Cerebellar nuclear complex (tissue), 1 donor: ENCODE results near the gene LAMA5.

ENCODE experiments used
- DNase-seq, 2 experiments: peaks; one replicate each; lab custom pipeline; 2025; lab: John Stamatoyannopoulos, UW

The LAMA5 gene

DNA sequence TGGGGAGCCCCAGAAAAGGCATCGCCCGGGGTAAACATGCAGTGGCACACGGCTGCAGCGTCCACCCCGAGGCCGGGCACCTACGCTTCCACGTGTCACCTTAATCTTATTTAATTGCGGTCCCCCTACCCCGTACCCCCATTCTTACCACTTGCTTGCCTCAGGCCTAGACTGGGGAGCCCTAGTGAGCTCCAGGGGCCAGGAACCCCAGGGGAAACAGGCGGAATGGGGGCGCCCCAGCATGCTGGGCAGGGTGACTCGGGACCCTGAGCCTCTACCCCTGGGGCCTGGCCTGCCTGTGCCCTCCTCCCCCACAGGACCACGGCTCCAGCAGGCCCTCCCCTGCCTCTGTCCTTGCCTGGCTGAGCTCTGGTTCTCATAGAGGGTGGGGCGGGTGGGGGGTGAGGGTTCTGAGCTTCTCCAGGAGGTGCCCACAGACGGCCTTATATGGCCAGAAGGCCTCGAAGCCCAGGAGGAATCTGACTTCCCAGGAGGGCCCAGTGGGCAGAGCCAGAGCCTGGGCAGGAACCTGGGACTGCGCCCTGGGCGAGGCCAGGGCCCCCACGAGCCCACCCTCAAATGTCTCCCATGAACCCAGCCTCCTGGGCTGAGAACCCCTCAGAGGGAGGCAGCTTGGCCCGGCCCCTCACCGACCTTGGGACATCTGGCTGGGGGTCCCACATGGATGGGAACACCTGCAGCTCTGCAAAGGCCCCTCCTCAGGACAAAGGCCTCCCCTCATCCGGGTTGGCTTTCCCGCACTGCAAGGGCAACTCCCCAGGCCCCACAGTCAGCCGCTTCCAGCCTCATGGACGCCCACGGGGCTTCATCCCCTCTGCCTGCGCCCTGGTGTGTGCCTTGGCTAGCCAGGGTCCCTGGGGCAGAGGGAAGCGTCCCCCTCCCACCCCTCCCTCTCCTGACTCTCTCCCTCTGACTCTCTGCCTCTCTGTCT lies 5.2 kb upstream of the LAMA5 start:
- no peak for DNase-seq

DNA sequence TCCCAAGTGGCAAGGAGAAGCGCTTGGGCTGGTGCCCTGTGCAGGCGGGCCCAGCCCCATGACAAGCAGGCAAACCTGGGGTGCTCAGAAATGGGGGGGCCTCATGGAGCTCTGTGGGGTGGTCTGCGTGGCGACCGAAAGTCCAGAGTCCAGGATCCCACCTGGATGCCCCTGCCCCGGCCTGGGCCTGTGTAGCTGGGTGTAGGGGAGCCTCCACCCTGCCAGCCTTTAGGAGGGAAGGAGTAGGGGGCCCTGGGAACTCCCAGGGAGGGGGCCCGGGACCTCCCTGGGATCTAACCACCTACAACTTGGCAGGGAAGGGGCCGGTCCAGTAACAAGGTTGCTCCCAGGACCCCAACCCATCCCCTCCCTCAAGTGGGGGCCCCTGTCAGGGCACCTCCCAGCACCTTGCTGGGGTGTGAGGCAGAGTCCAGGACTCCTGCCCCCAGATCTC lies 4.5 kb upstream of the LAMA5 start:
- no peak for DNase-seq

- no peak for DNase-seq
Measured at GRCh38 chr20:62370807-62371587, 3.9 kb upstream of the LAMA5 start.

GRCh38 chr20:62370115-62370806 lies 3.1 kb upstream of the LAMA5 start:
- no peak for DNase-seq

GRCh38 chr20:62369815-62370114 lies 2.7 kb upstream of the LAMA5 start:
- no peak for DNase-seq

- DNase-seq: no peak
Measured at GRCh38 chr20:62368976-62369814, 2.1 kb upstream of the LAMA5 start.

DNA sequence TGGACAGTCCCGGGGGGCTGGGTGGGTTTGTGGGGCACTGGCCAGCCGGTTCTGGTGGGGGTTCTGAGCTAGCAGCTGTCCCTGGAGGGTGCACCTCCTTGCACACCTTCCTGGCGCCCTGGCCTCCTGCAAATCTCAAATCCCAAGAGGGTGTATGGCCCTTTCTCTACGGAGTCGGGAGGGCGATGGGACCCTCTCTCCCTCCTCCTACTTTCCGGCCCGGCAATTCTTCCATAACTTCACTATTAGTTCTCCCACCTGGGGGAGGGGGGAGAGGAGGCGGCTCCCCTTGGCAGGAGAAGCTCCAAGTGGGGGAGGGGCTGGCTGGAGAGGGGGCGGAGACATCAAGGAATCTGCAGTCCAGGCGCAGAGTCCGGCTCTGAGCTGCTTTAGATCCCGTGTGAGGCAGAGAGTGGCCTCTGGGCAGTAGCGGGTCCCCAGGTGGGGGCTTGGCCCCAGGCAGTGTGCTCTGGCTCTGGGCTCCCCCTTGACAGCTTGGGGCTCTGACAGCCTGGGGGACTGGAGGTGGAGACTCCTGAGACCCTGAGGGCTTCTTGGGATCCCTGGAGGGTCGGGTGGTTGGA lies 1.4 kb upstream of the LAMA5 start:
- no peak for DNase-seq

GRCh38 chr20:62367633-62368391 lies 700 bp upstream of the LAMA5 start:
- DNase-seq: no peak

GRCh38 chr20:62366370-62367135 lies 559 bp downstream of the LAMA5 start:
- no peak for DNase-seq

DNA sequence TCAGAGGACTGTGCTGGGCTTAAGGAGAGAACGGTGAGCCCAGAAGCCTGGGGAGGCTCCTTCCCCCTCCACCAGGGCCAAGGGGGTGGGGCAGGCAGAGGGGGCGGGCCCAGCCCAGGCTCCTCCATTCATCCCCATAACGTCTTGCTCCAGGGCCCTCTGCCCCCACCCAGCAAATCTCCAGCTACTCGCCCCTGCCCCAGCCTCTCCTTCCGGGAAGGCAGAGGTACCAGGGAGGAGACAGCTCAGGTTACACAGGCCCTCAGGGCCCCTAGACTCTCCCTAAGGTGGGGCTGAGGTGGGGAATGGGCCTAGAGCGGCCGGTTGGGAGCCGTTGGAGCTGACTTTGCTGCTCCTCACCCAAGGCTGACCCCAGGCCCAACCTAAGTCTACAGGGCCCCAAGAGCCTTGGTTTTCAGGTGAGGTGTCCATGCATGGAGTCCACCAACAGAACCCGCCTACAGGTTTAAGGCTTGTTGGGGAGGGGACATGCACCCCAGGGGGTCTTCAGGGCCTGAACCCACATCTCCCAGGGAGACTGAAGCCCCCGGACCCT lies 1.2 kb downstream of the LAMA5 start:
- DNase-seq: no peak

GRCh38 chr20:62364911-62365736 lies 2.0 kb downstream of the LAMA5 start:
- DNase-seq: no peak

DNA sequence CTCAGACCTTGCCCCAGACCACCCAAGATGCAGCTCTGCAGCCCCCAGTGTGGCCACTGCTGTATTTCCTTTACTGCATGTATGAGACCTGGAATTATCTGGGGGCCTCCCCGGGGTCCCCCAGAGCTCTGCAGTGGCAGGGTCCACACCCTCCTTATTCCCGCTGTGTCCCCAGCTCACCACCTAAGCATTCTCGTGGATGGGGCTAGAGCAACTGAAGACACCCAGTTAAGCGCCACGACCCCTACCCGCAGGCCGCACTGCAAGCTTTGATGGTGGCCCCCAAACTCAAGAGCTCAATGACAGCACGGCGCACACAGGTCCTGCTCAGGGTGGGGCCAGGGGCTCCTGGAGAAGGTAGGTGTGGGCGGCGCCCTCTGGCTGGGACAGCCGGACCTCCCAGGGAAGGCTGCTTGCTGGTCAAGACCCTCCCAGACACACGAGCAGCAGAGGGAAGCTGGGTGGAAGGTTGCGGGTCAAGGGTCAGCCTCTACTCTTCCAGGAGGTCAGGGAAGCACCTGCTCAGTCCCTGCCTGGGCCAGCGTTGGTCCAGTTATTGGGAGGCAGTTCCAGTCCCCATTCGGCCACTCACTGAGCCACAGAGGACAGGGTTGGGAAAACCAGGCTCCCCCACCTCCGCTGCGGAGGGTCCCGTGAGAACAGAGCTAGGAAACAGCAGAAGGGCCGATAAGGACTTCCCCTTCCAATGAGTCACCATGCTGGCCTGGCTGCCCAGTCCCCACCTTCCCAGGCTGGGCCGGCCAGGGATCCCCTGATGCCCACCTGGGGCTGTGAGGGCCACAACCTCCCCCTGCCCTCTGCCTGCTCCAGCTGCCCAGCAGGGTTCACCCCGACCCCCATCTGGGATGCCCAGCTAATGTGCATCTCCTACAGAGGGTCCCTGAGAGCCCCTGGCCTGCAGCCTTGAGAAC lies 2.9 kb downstream of the LAMA5 start:
- DNase-seq: no peak

DNA sequence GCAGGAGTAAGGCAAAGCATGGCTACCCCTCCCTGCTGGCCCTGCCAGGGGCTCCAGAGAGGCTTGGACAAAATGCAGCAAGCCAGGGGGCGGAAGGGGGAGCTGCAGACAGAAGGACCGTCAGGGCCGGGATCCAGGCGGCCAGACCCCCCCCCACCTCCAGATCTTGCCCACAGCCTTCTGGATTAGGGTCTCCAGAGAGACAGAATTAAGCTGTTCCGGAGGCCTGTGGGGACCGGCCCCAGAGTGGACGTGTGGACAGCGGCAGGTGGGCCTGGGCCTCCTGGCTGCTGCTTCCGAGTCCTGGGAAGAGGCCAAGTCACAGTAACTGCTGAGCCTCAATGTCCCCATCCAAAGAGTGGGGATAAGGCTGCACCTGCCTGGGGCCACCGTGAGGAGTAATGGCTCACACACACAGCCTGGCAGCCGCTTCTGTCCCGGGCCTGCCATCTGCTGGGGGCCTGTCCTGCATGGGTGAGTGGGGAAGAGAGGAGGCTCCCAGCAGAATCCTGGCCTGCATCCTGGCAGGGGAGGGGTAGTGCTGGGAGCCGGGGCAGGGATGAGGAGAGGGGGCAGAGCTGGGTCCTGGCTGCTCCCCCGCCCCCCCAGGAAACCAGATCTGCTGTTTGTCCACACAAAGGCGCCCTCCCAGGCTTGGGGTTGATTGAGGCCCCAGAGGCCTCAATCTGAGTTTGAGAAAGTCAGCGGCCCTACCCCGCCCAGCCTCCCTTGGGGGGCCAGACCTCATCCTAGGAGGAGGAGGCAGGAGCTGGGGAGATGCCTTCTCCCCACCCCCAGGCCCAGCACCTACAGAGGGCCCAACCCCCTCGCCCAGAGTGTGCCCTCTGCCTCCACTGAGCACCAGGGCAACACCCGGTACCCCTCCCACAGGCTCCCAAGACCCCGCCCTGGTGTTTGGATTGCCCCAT lies 3.9 kb downstream of the LAMA5 start:
- no peak for DNase-seq

DNA sequence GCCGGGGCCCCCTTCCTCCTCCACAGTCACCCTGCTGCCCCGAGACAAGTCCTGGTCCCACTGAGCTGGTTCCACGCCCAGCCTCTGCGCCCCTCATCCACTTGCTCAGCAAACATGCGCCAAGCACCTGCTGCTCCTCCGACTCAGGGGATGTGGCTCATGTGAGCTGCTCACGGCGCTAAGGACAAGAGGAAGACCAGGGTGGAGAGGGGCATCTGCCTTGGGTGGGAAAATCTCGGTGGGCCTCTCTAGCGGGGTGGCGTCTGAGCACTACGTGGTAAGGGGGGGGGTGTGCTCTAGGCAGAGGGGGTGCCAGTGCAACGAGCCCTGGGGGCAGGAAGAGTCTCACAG lies 4.5 kb downstream of the LAMA5 start:
- DNase-seq: no peak

DNA sequence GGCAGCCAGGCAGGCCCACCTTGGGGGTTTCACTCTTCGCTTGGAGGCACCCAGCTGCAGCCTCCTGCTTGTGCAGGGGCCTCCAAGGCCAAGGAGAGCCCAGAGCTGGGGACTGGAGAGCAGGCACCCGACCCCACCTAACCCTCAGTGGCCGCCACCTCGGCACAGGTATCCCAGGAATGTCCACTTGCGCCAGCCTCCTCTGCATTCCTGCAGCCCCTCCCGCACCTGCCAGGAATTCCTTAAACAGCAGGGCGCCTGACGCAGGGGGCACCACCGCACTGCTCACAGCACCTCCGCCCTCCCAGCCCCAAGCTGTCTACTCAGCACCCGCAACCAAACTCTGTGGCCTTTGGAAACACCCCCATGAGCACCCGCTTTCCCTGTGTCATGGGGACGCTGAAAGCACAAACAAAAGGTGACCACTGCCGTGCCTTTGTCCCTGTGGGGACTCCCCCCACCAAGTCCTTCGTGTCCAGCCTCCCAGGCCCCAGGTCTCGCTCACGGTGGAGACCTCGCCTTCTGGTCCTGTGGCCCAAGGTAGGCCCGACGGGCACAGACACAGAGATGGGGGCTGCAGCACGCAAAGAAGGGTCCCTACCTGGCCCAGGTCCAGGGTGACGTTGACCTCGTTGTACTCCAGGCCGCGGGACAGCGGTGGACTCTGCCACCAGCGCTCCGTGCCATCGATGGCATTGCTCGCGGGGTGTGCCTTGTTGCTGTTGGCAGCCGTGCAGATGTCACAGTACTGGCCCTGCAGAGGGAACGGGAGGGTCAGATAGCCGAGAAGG lies 5.1 kb downstream of the LAMA5 start:
- DNase-seq: no peak
